HG02798 (cell line): Measurements from ENCODE around the gene EXOC4.

Source experiments
- ATAC-seq: cut with Tn5 transposase; IDR thresholded peaks from one replicate; pipeline ENCODE4 v1.9.1; 2021; ENCODE audit warnings: mild to moderate bottlenecking; ENCODE audit not compliant: unreplicated experiment, poor library complexity

EXOC4 gene

DNA sequence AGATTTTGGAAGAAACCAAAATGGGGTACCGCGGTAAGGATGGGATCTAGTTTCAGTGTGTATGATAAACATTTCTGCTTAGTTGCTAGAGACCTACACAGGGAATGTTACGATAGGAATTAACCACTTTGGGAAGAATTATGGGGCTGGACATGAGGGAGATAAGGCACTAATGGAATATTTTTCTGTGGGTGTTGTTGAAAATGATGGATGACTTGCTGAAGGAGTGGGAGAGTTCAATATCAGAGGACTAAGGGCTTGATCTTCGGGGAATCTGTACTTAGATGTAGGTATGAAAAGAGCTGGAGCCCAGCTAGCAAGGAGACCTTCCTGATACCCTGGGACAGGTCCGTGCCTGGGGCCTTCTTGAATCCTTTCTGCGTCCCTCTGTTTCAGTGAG lies 303.7 kb downstream of the EXOC4 start:
- ATAC-seq, result no peak

DNA sequence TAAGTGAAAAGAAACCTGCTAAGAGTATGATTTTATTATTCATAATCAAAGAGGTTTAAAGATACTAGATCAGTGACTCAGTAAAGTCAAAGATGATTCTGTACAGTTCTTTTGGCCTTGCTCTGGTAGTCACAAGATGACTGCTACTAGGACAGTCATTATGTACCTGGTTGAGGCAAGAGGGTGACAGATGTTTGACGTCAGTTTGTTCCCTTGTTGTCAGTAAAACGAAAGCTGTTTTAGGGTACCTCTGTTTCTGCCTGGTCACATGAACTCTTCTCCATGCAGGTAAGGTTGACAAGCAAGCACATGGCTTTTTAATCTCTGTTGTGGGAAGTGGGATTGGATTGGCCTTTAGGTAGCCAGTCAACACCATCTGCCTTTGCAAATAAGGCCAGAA lies 308.0 kb downstream of the EXOC4 start:
- peak; percentile 43 for ATAC-seq

DNA sequence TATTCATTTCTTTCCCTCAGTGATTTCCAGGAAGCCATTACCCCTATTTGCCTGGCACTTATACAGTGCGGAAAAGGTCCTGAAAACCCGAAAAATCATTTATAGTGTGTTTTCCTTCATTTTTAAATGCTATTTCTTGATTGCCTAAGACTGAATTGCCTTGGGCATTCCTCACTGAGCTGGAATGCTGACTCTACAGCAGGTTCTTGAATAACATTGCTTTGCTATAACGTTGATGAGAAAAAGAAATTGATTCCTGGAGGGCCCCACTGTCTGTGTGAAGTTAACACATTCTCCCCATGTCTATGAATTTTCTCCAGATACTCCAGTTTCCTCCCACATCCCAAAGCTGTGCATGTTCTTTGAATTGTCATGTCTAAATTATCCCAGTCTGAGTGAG lies 308.5 kb downstream of the EXOC4 start:
- no peak for ATAC-seq

DNA sequence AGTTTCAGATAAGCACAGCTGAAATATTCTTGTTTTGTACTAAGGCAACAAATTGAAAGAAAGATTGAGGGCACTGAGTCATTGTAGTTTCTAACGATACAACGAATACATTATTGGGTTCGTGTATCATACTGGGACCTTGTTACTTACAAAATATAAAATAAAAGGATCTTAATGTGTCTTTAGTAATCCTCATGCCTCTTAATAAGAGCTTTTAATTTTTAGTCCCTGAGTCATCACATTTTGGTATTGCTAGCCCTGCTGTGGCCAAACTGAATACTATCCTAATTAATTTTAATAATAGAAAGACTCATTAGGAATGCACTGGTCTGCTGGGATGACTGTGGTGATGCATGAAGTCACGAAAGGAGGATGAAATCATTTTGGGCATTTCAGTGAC lies 309.7 kb downstream of the EXOC4 start:
- no peak for ATAC-seq

DNA sequence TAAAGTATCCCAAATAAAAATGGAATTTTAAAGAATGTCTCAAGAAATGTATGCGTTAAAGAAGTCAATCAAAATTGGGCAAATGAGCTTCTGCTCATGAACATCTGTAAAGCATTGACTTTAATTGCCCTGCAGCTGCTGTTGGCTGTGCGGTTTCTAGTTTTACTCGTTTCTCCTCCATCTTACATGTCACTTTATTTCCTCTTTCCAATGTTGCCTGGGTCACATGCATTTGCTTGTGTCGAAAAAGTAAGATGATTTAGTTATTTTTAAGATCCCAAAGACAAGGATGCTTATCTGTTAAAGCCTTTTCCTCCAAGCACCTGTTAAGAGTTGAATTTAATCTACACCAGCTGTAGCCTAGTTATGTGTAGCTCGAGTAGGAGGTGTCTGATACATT lies 310.4 kb downstream of the EXOC4 start:
- no peak for ATAC-seq

DNA sequence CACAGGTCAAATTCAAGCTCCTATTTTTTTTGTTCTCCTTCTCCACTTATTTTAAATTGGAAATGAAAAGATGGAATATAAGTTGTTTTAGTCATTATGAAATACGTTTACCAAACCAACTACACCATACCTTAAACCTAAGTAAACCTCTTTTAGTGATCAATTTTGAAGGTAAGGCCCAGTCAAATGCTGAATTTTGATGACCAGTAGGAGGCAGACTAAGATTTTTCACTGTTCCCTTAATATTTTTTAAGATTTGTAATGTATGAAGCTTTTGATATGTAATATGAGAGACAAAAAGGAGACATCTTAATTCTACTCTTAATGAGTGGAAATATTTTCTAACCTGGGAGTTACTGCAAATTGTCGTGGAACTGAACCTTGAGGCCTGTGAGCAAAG lies 311.6 kb downstream of the EXOC4 start:
- no peak for ATAC-seq

DNA sequence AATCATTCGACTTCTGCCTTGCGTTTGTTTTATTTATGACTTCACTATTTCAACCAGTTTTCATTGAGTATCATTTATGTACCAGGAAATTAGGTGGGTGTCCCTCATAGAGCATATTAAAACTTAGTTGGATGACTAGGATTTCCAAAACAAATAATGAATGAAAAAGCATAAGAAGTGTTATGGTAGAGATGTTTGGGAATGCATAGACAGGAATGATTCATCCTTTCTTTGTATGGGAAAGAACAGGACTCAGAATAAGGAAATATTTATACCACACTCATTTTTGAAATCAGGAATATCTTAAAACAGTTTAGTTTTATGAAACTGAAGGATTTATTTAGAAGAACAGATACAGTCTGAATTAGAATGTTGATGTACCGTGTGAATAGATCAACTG lies 315.7 kb downstream of the EXOC4 start:
- ATAC-seq, result no peak

DNA sequence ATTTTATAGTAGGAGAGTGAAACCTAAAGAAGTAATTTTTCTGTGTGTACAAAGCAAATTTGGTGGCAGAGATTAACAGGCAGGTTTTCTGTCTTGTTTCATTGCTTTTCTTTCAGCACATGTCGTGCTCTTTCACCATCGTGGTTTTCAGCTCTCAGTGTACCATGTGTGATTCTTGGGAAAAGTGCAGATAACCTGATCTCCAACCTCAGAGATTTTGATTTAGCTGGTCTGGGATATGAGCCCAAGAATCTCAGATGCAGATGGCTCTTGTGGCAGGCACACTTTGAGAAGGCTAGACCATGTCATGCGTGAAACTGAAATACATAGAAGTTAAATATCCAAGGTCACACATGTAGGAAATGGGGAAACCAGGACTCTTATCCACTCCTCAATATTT lies 317.4 kb downstream of the EXOC4 start:
- ATAC-seq, result no peak

DNA sequence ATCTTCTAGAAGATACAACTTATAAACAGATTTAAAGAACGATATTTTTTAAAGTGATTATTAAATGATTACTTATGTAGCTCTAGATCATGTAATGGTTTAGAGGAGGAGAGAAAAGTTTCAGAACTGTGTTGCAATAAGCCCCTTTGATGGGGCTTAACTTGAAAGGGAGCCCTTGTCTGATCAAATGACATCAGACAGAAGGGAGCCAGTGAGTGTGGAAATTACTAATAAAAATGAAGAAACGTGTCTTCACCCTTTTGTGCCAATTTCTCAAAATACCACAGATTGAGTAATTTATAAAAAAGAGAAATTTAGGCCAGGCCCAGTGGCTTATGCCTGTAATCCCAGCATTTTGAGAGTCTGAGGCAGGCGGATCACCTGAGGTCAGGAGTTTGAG lies 318.2 kb downstream of the EXOC4 start:
- ATAC-seq, result no peak

DNA sequence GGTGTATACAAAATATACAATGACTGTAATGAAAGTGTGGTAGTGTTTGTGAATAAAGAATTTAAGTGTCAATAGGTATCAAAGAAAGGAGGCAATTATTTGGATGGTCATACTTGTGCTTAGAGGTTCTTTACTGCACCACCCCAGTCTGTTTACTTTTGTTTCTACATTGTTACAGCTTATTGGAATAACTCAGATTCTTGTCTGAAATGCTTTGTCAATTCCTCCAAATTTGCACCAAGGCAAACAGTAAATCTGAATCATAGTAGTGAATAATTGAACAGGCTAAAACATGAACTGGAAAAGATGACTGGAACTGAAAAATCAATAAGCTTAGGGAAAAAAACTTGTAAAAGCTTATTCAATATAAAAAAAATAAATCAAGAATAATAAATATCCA lies 319.2 kb downstream of the EXOC4 start:
- no peak for ATAC-seq

DNA sequence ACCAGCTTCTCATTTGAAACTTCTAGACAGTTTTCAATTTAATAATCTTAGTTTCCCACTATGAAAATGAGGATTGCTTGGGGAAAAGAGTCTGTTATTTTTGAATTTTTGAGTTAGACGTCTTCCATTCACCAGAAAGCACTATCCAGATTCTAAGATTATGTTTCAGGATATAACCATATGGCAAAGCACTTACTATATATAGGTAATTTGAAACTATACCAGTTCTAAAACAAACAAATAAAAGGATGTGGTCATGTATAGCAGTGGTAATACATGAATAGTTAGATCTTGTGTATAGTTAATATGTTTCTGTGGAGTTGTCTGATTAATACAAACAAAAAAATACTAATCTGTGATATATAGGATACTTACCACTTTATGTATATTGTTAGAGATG lies 320.0 kb downstream of the EXOC4 start:
- ATAC-seq, result no peak

DNA sequence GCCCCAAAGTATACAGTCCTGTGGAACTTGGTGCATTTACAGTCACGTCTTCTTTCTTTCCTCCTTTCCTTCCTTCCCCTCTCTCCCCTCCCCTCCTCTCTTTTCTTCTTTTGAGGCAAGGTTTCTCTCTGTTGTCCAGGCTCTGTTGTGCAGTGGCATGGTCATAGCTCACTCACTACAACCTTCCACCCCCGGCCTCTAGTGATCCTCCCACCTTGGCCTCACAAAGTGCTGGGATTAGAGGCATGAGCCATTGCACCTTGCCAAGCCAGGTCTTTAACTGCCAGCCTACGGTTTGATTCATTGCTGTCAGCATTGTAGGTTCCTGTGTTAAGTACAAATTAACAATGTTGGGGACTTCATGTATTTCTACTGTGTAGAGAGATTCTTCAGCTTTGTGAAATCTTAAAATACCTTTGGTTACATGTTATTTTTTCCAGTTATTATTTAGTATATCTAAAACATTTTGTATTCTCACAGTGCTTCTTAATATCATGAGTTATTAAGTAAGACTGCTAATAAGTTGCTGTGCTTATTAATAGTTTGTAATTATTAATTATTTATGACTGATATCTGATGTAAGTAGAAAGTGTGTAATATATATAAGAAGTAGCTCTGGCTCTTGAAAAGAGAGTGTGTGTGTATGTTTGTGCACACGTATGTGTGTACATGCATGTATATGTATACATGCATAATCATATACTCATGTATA lies 320.8 kb downstream of the EXOC4 start:
- no peak for ATAC-seq

DNA sequence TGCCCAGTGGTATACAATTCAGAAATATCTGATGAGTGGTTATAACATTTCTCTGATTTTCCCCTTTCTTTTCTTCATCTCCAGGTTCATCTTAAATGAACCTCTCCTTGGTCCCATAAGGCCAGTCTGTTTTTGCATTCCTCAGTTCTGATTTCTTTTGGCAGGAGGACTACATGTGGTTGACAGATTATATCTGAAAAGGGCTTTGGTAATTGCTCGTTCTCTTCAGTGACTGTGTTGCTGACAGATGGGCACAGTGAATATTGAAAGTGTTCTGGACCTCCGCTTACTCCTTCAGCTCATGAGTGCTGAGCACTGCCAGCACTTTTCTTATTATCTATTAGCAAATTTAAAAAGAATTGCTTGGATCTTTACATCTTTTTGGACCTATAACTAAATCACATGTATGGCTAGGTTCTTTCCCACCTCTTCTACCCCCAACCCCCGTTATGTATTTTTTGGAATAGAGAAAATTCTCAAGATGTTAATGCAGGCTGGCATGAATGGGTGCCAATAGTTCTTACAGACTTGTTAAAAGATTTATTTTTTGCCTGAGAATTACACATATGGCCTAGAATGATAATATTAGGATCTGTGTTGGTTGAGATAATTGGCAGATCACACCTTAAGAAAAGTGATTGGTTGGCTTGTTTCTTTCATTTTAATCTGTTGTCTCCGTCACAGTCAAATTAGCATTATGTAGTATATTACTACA lies 323.0 kb downstream of the EXOC4 start:
- no peak for ATAC-seq

DNA sequence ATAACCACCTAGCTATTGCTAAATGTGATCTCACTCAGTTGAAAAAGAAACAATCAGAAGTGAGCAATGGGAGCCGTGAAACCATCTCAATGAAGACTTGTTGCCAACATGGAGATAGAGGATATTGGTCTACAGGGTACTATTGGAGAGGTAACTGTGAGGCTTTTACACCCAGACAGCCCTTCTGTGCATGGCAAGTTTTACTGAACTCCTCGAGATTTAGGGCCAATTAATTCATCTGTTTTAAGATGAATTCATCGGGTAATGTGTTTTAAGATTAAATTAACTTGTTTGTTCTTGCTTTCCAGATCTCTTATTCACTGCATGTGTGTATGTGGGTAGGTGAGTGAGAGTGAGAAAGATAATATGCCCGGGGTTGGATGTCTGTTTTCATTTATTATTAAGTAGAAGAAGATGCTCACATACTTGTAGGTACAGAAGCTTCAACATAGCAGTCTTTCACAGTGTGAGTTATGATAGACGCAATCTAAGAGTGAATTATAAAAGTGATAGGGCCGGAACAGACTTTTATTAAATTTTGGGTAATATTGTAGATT lies 323.8 kb downstream of the EXOC4 start:
- ATAC-seq, result no peak

DNA sequence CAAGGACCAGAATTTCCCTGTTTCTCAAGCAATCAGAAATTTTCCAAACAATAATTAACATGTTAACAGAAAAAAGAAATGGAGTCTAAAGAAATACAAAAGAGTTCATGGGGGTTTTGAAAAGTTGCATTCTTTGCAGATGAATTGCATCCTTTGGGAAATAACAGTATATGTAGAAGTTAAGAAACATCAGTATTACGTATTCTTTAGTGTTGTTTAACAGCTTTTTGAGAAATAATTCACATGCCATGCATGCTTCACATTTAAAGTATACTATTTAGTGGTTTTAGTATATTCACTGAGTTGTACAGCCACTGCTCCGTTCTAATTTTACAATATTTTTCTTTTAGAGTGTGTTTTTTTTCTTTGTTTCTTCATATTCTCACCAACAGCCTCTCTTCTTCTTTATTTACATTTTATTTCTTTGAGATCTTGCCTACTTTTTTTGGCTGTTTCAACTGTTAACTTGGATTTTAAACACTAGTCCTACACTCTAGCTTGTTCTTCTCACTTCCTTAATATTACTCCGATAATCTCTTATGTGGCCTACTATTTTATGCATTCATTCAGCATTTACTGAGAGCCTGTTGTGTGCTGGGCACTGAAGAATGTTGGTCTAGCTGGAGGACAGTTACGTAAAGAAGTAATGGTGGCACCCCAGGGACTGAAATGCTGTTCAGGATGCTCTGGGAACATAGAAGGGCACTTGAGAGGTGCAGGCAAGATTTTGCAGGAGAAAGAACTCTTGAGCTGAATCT lies 330.1 kb downstream of the EXOC4 start:
- no peak for ATAC-seq

DNA sequence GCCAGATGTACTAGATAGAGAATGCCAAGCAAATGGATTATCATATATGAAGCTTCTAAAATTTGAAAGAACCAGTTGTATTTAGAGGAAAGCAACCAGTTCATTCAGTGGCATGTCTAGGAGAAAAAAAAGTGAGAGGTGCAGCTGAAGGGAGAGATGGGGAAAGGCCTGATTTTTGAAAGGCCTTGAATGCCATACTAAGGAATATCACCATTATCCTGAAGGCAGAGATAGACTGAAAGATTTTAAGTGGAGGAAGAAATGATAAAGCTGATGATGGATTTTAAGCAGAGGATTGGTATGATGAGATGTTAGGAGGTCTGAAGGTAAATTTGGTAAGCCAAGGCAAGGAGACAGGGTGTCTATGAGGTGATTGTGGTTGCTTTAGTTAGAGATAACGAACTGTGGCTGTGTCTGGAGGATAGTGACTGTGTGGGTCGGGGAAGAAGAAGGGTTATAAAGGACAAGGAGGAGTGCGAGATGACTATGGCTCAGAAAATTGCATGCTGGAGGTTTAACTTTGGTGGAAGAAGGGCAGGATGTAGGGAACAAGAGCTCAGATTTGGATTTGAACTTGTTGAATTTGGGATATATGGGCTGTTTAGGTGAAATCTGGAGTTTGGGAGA lies 330.8 kb downstream of the EXOC4 start:
- no peak for ATAC-seq

DNA sequence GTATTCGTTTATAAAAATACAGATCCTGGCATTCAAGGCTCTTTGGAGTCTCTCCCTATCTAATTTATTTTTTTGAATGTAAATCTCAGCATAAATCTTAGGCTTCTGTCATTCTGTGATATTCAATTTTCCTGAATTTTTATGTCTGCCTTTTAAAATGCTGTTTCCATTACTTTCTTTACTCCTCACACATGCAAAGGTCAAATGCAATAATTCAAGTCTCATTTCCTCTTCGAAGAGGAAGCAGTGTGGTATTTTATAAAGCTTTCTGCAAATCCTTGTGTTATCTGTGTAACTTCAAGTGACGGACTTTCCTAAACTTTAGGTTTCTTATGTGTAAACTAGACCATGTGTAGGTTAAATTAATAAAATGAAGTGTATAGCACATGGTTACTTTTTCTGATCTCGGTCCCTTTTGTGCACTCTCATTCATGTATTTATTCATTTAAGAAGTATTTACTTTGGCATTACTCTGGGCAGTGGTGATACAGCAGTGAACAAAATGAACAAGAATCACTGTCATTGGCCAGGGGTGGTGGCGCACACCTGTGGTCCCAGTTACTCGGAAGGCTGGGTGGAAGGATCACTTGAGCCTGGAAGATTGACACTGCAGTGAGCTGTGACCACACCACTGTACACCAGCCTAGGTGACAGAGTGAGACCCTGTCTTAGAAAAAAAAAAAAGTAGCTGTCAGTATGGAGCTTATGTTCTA lies 332.2 kb downstream of the EXOC4 start:
- ATAC-seq, result no peak

DNA sequence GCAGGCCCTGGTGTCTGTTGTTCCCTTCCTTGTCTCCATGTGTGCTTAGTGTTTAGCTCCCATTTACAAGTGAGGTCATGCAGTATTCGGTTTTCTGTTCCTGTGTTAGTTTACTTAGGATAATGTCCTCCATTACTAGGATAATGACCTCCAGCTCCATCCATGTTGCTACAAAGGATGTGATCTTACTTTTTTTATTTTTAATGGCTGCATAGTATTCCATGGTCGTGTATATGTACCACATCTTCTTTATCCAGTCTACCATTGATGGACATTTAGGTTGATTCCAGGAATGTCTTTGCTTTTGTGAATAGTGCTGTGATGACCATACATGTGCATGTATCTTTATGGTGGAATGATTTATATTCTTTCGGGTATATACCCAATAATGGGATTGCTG lies 333.4 kb downstream of the EXOC4 start:
- ATAC-seq, result no peak

DNA sequence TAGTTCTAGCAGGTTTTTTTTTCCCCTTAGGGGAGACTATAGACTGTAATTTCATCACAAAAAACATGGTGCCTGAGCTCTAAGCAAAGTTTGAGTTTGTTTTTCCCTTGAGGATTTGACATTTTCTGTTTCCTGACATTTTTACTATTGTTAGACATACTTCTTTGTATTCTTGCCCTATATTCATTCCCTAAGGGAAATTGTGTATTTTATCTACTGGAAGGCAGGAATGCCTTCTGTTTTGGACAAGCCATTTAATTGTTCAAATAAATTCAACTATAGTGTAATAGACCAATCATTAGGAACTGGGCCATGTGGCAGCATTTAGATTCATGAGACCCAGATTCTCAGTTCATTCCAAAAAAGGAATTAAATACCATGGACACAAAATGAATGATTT lies 335.0 kb downstream of the EXOC4 start:
- no peak for ATAC-seq

DNA sequence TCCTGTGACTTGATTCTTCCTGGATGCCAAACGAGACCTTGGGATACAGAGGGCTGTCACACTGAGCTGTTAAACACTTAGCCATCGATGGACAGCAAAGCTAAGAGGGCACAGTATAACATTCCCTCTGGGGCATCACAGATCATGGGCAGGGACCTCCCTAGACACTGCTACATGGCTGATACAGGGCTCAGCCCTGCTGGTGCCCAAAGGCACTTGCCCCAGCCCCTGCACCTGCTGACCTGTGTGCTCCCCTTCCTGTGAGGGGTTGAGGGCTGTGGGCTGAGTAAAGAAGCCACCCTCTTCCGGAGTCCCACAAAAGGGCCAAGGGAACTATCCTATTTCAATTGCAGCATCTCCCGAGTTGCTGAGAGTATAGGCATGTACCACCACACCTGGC lies 337.9 kb downstream of the EXOC4 start:
- ATAC-seq, result no peak
